Thyroid gland (tissue), 4 donors: ENCODE data around the gene TMEM126B.

Source experiments
- POLR2A ChIP-seq, 2 donors: fragments of 450-650 bp; IDR thresholded peaks; one replicate each; pipeline ENCODE4 v1.6.1; 2017; ENCODE audit warnings: antibody characterized with exemption in 2 of 2, mild to moderate bottlenecking in 2 of 2, moderate library complexity in 1 of 2
- TF ChIP-seq, protein P1 (sequence below), 6 experiments: fragments of 200-600 bp in 3 of 6; fragments of 450-650 bp in 3 of 6; sonication (generic) in 3 of 6; IDR thresholded peaks; one replicate each; pipeline ENCODE4 v1.5.1; 2016 to 2019; ENCODE audit warnings: antibody characterized with exemption in 6 of 6, mild to moderate bottlenecking in 2 of 6, inconsistent platforms in 1 of 6, moderate library complexity in 1 of 6

DNA sequence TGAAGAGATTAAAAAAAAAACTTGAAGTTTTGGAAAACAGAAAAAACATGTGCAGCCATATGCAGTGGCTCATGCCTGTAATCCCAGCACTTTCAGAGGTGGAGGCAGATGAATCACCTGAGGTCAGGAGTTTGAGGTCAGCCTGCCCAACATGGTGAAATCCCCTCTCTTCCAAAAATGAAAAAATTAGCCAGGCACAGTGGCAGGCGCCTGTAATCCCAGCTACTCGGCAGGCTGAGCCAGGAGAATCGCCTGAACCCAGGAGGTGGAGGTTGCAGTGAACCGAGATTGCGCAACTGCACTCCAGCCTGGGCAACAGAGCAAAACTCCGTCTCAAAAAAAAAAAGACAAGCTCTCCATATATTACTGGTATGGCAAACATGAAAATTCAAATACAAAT, 8.9 kb upstream of the TMEM126B start:
- TF ChIP-seq, protein P1, sequence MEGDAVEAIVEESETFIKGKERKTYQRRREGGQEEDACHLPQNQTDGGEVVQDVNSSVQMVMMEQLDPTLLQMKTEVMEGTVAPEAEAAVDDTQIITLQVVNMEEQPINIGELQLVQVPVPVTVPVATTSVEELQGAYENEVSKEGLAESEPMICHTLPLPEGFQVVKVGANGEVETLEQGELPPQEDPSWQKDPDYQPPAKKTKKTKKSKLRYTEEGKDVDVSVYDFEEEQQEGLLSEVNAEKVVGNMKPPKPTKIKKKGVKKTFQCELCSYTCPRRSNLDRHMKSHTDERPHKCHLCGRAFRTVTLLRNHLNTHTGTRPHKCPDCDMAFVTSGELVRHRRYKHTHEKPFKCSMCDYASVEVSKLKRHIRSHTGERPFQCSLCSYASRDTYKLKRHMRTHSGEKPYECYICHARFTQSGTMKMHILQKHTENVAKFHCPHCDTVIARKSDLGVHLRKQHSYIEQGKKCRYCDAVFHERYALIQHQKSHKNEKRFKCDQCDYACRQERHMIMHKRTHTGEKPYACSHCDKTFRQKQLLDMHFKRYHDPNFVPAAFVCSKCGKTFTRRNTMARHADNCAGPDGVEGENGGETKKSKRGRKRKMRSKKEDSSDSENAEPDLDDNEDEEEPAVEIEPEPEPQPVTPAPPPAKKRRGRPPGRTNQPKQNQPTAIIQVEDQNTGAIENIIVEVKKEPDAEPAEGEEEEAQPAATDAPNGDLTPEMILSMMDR (IDR thresholded peaks at IDR 0.05) = no peak
- no peak for TF ChIP-seq POLR2A (IDR thresholded peaks at IDR 0.05)
